ENCODE data around the gene NOL4L.

NOL4L gene

GRCh38 chr20:32521780-32522525, 63.2 kb downstream of the NOL4L start:
- DNase-seq: peak; percentile 54

GRCh38 chr20:32520927-32521203, 64.3 kb downstream of the NOL4L start:
- DNase-seq: no peak

GRCh38 chr20:32519381-32519730, 65.8 kb downstream of the NOL4L start:
- no peak for DNase-seq

- no peak for DNase-seq
Observed at GRCh38 chr20:32518593-32519380, 66.3 kb downstream of the NOL4L start.

- no peak for DNase-seq
Observed at GRCh38 chr20:32517914-32518592, 67.1 kb downstream of the NOL4L start.

GRCh38 chr20:32517518-32517873, 67.6 kb downstream of the NOL4L start:
- no peak for DNase-seq

- no peak for DNase-seq
Observed at GRCh38 chr20:32516583-32517517, 68.3 kb downstream of the NOL4L start.

- DNase-seq: no peak
Observed at GRCh38 chr20:32515631-32516101, 69.5 kb downstream of the NOL4L start.

- no peak for DNase-seq
Observed at GRCh38 chr20:32514760-32515159, 70.4 kb downstream of the NOL4L start.

GRCh38 chr20:32513031-32513866, 71.9 kb downstream of the NOL4L start:
- DNase-seq: no peak

- no peak for DNase-seq
Observed at GRCh38 chr20:32512047-32512385, 73.1 kb downstream of the NOL4L start.

GRCh38 chr20:32511358-32512046, 73.6 kb downstream of the NOL4L start:
- DNase-seq: no peak

- no peak for DNase-seq
Observed at GRCh38 chr20:32510601-32511357, 74.4 kb downstream of the NOL4L start.

- no peak for DNase-seq
Observed at GRCh38 chr20:32510120-32510600, 75.0 kb downstream of the NOL4L start.

GRCh38 chr20:32509639-32510066, 75.5 kb downstream of the NOL4L start:
- peak; percentile 23 for DNase-seq

- DNase-seq: no peak
Observed at GRCh38 chr20:32508775-32509119, 76.4 kb downstream of the NOL4L start.

- DNase-seq: no peak
Observed at GRCh38 chr20:32507998-32508774, 76.9 kb downstream of the NOL4L start.

GRCh38 chr20:32506721-32507120, 78.4 kb downstream of the NOL4L start:
- no peak for DNase-seq

- DNase-seq: no peak
Observed at GRCh38 chr20:32505723-32506473, 79.2 kb downstream of the NOL4L start.
